KMS-11 (cell line): ENCODE measurements around the gene MGA.

Experiments used
- H2AFZ ChIP-seq: fragments of 200-600 bp; sonication (generic); 2 replicates; pipeline ENCODE4 v1.6.1; 2016; ENCODE audit warnings: antibody characterized with exemption, mixed run types, low read depth
- H3K27ac ChIP-seq: fragments of 200-600 bp; sonication (generic); 2 replicates; pipeline ENCODE4 v1.6.1; 2016; ENCODE audit warnings: mild to moderate bottlenecking, mixed run types
- H3K27me3 ChIP-seq: fragments of 200-600 bp; sonication (generic); 2 replicates; pipeline ENCODE4 v1.6.1; 2017; ENCODE audit warnings: mild to moderate bottlenecking, low read depth, mixed run types, moderate library complexity; ENCODE audit not compliant: insufficient read depth
- H3K36me3 ChIP-seq: fragments of 200-600 bp; sonication (generic); 2 replicates; pipeline ENCODE4 v1.6.1; 2017; ENCODE audit warnings: mild to moderate bottlenecking, mixed run types; ENCODE audit not compliant: insufficient read depth
- H3K4me1 ChIP-seq: fragments of 200-600 bp; sonication (generic); 2 replicates; pipeline ENCODE4 v1.6.1; 2016; ENCODE audit warnings: mild to moderate bottlenecking, low read depth, mixed run types; ENCODE audit not compliant: poor library complexity, severe bottlenecking
- H3K4me2 ChIP-seq: fragments of 200-600 bp; sonication (generic); 2 replicates; pipeline ENCODE4 v1.7.0; 2016; ENCODE audit warnings: mild to moderate bottlenecking, mixed run types
- H3K4me3 ChIP-seq: fragments of 200-600 bp; sonication (generic); IDR thresholded peaks from 2 replicates; pipeline ENCODE4 v1.6.1; 2017; ENCODE audit warnings: low read depth, low read length, mixed read lengths; ENCODE audit not compliant: insufficient read depth
- H3K79me2 ChIP-seq: fragments of 200-600 bp; sonication (generic); 2 replicates; pipeline ENCODE4 v1.6.1; 2016; ENCODE audit warnings: low read depth, mixed run types; ENCODE audit not compliant: insufficient read depth
- H3K9ac ChIP-seq: fragments of 200-600 bp; sonication (generic); 2 replicates; pipeline ENCODE4 v1.6.1; 2016; ENCODE audit warnings: mild to moderate bottlenecking, mixed run types
- H4K20me1 ChIP-seq: fragments of 200-600 bp; sonication (generic); 2 replicates; pipeline ENCODE4 v1.6.1; 2016; ENCODE audit warnings: mild to moderate bottlenecking, mixed run types; ENCODE audit not compliant: insufficient read depth
- TF ChIP-seq, protein P1 (sequence below): fragments of 200-600 bp; sonication (generic); conservative IDR thresholded peaks from 2 replicates; pipeline ENCODE4 v1.6.1; 2017; ENCODE audit warnings: low read depth, mild to moderate bottlenecking, antibody characterized with exemption, low read length, moderate library complexity, mixed read lengths

The MGA gene

GRCh38 chr15:41689083-41689482, 28.9 kb downstream of the MGA start:
- Histone ChIP-seq H3K27ac (no peak overlapping the region), H3K4me1 (peaks cover 20% of the 10 kb centered on the region), H4K20me1 (peaks cover 6% of the 10 kb centered on the region; the same call in 1 of the 2 replicates), H3K4me3 (no peak overlapping the region), H3K9ac (no peak overlapping the region), H3K4me2 (no peak overlapping the region), H3K79me2 (peaks cover 81% of the 10 kb centered on the region; the same call in 1 of the 2 replicates), H3K27me3 (no peaks in the 10 kb centered on the region), H2AFZ (no peak overlapping the region), H3K36me3 (no peaks in the 10 kb centered on the region)
- TF ChIP-seq, protein P1, sequence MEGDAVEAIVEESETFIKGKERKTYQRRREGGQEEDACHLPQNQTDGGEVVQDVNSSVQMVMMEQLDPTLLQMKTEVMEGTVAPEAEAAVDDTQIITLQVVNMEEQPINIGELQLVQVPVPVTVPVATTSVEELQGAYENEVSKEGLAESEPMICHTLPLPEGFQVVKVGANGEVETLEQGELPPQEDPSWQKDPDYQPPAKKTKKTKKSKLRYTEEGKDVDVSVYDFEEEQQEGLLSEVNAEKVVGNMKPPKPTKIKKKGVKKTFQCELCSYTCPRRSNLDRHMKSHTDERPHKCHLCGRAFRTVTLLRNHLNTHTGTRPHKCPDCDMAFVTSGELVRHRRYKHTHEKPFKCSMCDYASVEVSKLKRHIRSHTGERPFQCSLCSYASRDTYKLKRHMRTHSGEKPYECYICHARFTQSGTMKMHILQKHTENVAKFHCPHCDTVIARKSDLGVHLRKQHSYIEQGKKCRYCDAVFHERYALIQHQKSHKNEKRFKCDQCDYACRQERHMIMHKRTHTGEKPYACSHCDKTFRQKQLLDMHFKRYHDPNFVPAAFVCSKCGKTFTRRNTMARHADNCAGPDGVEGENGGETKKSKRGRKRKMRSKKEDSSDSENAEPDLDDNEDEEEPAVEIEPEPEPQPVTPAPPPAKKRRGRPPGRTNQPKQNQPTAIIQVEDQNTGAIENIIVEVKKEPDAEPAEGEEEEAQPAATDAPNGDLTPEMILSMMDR: no peak

GRCh38 chr15:41689834-41690233, 29.6 kb downstream of the MGA start:
- Histone ChIP-seq H3K27me3 (no peaks in the 10 kb centered on the region), H3K79me2 (peaks cover 79% of the 10 kb centered on the region; the same call in 1 of the 2 replicates), H3K4me3 (no peak overlapping the region), H3K36me3 (no peaks in the 10 kb centered on the region), H2AFZ (no peak overlapping the region), H3K27ac (no peak overlapping the region), H3K4me2 (no peak overlapping the region), H3K9ac (no peak overlapping the region), H3K4me1 (peaks cover 20% of the 10 kb centered on the region), H4K20me1 (peaks cover 6% of the 10 kb centered on the region; the same call in 1 of the 2 replicates)
- TF ChIP-seq, protein P1: no peak

DNA sequence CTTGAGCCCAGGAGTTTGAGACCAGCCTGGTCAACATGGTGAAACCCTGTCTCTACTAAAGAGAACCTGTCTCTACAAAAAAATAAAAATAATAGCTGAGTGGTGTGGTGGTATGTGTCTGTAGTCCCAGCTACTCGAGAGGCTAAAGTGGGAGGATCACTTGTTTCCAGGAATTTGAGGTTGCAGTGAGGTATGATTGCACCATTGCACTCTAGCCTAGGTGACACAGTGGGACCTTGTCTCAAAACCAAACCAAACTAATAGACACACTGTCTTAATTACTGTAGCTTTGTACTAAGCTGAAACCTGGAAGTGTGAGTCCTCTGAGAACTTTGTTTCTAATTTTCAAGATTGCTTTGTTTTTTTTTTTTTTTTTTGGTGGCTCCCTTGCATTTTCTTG, 30.4 kb downstream of the MGA start:
- Histone ChIP-seq H3K27me3 (no peaks in the 10 kb centered on the region), H3K4me2 (no peak overlapping the region), H3K27ac (no peak overlapping the region), H3K36me3 (no peaks in the 10 kb centered on the region), H2AFZ (no peak overlapping the region), H3K79me2 (peaks cover 83% of the 10 kb centered on the region; the same call in 1 of the 2 replicates), H3K9ac (no peak overlapping the region), H3K4me1 (peaks cover 20% of the 10 kb centered on the region), H3K4me3 (no peak overlapping the region), H4K20me1 (peaks cover 6% of the 10 kb centered on the region; the same call in 1 of the 2 replicates)
- TF ChIP-seq, protein P1: no peak

DNA sequence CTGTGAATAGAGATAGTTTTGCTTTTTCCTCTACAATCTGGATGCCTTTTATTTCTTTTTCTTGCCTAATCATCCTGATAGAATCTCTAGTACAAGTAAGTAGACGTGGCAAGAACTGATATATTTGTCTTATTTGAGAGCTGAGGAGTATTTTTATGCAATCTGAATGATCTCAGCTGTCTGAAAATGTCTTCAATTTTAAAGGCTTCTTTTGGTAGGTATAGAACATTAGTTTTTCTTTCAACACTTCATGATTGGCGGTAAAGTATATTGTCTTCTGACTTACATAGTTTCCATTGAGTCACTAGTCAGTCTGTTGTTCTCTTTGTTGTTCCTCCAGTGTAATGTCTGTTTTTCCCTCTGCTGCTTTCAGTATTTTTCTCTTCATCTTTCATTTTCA, 31.3 kb downstream of the MGA start:
- Histone ChIP-seq H3K4me3 (no peak overlapping the region), H2AFZ (no peak overlapping the region), H3K79me2 (peaks cover 89% of the 10 kb centered on the region; the same call in 1 of the 2 replicates), H4K20me1 (peaks cover 6% of the 10 kb centered on the region; the same call in 1 of the 2 replicates), H3K36me3 (no peaks in the 10 kb centered on the region), H3K27me3 (no peaks in the 10 kb centered on the region), H3K27ac (no peak overlapping the region), H3K9ac (no peak overlapping the region), H3K4me1 (peaks cover 20% of the 10 kb centered on the region), H3K4me2 (no peak overlapping the region)
- TF ChIP-seq, protein P1: no peak
